Esophagus mucosa (tissue), 1 donor: ENCODE measurements around the gene RPTOR. TPM values are rescaled to one million over a fixed set of nuclear protein-coding genes. Genes with fewer than 3 reads are reported as not detected.

Source experiments
- ATAC-seq: fragments of 200-7000 bp; cut with Tn5 transposase; one replicate; pipeline ENCODE4 v1.9.1; 2020
- total RNA-seq: library from RNA; stranded (reverse); gene quantifications from one replicate; pipeline ENCODE4 v1.2.4, GENCODE V29; 2023
- donor health status: DM: yes; HTN: yes; CAD: no.

RPTOR gene
- total RNA-seq, 1 donor from 2014 or later: 14.9 TPM

- no peak for ATAC-seq
Observed at GRCh38 chr17:80668375-80669148, 123.9 kb downstream of the RPTOR start.

DNA sequence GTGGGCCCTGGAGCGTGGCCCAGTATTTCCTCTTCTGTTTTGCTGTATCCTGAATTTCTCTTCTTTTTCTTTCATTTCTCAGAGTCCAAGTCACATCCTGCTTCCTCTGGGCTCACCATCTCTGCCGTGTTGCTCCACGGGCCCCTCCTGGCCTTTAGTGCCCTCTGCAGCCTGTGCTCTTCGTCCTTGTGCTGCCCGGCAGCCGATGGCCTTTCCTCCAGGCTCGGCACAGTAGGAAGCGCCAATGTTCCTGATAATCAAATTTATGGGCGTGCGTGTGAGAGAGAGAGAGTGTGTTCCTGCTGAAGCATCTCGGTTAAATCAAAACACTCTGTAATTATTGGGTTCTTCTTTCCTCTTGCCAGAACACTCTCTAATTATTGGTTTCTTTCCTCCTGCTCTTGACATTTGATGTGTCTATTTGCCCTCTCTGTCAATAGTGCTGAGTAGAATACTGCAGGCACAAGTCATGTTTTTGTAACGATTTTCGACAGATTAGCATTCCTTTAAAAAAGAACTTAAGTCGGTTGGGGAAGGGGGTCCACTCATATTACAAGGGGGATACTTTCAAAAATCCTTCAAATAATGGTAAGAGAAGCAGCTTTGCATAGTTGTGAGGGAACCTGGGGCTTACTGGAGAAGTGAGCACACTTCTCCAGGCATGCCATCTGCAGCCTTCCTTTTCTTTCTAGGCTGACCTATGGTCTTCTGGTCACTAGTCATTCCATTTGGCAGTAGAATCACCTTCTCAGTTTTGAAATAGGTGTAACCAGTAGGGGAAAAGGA, 126.6 kb downstream of the RPTOR start:
- ATAC-seq: no peak

DNA sequence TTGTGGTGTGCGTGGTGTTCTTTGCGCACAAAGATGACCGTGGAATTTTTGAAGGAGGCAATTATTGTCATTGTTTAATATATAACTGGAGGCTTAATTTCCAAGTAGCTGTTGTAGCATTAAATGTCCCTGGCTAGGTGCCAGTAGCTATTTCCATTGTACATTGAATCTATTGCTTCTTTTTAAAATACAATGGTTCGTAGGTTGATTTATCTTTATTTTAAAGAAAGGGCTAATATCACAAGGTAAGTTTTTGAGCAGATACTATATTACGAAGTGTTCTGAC, 127.1 kb downstream of the RPTOR start:
- ATAC-seq: no peak

DNA sequence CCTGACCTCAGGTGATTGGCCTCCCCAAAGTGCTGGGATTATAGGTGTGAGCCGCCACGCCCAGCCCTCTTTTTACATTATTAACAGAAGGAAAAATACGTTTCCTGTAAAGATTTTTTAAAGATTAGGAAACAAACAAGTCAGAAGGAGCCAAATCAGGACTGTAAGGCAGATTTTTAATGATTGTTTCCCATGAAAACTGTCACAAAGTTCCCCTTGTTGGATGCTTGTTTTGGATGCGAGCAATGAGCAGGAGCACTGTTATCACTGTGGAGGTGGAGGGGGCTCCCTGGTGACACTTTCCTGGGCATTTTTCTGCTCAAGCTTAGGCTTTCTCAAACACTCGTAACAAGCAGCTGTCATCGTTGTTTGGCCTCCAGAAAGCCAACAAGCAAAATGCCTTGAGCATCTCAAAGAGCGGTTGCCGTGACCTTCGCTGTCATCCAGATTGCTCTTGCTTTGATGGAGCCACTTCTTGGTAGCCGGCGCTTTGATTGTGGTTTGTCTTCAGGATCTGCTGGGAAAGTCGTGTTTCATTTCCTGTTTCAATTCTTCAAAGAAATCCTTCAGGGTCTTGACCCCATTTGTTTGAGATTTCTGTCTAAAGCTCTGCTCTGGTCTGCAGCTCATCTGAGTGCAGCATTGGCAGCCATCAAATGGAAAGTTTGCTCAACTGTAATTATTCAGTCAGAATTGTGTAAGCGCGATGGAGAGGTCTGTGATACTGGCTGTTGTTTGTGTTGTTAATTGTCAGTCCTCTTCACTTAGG, 128.7 kb downstream of the RPTOR start:
- no peak for ATAC-seq

GRCh38 chr17:80675438-80676095, 130.9 kb downstream of the RPTOR start:
- peak; percentile 37 for ATAC-seq

- ATAC-seq: no peak
Observed at GRCh38 chr17:80676096-80676466, 131.4 kb downstream of the RPTOR start.

- ATAC-seq: no peak
Observed at GRCh38 chr17:80676564-80676963, 131.9 kb downstream of the RPTOR start.

- no peak for ATAC-seq
Observed at GRCh38 chr17:80677214-80677756, 132.6 kb downstream of the RPTOR start.

DNA sequence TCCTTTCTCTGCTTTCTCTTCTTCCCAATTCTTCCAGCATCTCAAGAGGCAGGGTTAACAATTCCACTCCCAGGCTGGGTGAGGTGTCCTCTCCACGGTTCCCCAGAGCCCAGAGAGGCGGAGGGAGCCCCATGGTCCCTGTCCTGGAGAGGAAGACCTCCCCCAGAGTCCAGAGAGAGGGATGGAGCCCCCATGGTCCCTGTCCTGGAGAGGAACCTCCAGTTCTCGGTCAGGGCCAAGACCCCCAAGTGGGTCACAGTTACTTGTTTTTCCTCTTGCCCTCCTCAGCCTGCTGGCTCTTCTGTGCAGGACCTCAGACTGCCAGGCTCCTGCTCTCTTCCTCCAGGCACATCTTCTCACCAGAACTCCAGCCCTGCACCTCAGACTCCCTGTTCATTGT, 135.2 kb downstream of the RPTOR start:
- no peak for ATAC-seq

- ATAC-seq: no peak
Observed at GRCh38 chr17:80681215-80681614, 136.6 kb downstream of the RPTOR start.

DNA sequence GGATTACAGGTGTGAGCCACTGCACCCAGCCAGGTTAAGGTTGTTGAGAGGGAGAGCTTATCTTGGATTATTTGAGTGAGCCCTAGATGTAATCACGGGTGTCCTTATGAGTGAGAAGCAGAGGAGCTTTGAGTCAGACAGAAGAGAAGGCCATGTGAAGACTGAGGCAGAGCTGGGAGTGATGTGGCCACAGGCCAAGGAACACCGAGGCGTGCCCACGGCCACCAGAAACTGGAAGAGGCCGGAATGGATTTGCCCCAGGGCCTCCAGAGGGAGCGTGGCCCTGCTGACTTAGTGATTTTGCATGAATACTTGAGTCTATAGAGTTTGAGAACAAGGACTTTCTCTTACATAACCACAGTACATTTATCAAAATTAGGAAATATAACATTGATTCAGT, 137.7 kb downstream of the RPTOR start:
- ATAC-seq: peak; percentile 84

DNA sequence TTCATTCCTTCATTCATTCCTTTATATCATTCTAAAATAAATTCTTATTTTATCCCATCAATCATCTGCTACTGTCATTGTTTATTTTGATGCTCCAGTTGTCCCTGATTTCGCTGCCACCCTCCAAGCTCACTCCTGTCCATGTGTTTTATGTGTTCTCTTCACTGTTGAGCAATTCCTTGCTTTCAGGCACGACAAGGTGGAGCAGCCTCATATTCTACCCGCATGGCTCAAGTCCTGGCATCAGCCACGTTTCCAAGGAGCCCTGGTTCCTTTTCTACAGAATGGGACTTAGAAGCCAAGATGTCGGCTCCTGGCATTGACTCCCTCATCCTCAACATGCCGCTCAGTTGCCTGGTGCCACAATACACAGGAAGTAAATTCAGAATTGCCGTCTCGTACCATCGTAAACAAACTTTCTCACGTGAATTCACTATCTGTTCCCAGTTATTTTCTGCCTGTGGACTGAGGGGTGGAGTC, 139.0 kb downstream of the RPTOR start:
- ATAC-seq: no peak

DNA sequence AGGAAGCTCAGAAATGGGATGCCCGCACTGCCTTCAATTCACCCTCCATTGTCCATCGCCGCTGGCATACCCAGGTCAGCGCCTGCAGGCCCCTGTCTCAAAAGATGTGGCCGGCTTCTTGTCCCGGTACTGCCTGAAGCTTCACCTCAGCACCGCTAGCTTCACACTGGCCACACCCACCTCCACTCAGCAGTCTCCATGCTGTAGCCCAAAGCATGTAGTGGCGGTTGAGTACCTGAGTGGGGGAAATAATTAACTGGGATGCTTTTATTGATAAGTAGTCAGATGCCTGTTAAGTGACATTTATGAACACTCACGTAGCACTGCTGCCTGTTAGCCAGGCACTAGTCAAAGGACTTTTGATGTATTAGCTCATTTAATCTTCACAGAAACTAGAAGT, 143.2 kb downstream of the RPTOR start:
- no peak for ATAC-seq

DNA sequence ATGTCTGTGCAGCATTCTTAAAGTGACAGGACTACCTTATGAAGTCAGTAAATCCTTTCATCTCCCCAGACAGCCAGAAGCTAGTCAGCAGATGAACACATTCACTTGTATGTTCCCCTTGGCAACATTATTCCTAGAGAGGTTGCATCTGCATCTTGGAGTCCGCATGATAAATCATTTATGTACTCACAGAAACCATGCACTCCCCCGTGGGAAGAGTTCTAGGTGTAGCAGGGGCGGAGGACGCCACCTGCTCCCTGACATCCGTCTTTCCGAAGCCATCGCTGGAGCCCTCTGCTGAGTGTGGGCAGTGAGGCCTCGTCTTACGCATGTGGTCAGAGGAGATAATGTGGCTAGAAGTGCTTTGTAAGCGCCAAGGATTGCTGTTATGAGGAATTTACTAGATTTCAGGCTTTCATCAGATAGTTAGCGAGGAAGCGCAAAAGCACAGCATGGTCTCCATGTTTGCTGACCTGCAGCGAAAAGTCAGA, 144.5 kb downstream of the RPTOR start:
- no peak for ATAC-seq

GRCh38 chr17:80691784-80692183, 147.1 kb downstream of the RPTOR start:
- no peak for ATAC-seq

DNA sequence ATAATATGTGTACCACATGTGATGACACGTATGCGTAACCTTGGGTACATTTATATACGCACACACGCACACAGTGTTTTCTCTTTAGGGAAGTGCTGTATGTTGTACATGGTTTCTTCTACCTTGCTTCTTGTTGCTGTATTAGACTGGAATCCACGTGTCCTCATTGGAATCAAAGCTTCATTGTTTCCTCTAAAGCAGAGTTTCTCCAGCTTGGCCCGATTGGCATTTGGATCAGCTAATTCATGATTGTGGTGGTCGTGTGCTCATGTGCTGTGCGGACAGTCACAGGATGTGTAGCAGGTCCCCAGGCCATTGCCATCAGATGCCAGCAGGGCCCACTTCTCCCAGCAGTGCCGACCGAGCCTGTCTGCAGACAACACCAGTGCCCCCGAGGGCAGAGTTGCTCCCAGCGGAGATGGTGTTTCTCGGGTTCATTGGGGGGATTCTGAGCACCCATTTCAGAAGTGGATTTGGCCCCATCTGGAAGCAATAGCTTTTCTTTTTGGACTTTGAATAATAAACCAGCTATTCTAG, 148.4 kb downstream of the RPTOR start:
- no peak for ATAC-seq

- no peak for ATAC-seq
Observed at GRCh38 chr17:80693511-80693910, 148.9 kb downstream of the RPTOR start.

DNA sequence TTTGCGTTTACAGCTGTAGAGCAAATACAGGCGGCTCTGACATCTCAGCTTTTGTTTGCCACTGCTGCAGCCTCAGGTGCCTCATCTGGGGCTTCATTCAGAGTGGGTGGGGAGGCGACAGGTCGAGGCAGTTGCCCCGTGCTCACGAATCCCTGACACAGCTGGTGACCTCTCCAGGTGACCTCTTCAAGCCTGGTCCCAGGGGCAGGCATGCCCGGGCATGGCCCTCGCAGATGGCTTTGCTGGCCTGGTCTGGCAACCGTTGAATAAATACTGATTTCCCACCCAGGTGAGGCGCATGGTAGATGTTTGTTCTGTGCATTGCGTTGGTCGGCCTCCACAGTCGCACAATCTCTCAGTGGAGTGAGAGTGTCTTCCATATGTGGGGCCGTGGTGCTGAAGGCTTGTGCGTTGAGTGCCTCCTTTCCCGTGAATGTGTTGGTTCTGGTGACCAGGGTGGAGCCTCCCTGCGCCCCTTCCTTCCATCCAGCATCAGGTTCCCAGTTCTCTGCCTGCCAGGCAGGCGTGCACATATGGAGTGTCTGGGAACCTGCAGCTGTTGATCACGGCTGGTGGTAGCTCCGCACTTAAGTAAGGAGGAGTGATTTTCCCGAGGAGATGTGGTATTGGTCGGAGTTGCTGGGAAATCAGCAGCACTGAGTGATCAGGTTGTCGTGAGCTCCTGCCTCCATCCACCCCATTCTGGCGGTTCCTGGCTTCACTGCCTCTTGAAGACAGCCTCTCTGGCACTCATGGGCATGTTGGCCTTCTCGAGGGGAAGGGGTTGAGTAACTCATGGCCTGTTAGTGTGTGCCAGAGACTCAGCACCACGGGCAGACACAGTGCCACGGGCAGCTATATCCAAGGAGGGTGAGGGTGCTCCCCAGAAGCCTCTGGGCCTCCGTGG, 149.7 kb downstream of the RPTOR start:
- no peak for ATAC-seq

DNA sequence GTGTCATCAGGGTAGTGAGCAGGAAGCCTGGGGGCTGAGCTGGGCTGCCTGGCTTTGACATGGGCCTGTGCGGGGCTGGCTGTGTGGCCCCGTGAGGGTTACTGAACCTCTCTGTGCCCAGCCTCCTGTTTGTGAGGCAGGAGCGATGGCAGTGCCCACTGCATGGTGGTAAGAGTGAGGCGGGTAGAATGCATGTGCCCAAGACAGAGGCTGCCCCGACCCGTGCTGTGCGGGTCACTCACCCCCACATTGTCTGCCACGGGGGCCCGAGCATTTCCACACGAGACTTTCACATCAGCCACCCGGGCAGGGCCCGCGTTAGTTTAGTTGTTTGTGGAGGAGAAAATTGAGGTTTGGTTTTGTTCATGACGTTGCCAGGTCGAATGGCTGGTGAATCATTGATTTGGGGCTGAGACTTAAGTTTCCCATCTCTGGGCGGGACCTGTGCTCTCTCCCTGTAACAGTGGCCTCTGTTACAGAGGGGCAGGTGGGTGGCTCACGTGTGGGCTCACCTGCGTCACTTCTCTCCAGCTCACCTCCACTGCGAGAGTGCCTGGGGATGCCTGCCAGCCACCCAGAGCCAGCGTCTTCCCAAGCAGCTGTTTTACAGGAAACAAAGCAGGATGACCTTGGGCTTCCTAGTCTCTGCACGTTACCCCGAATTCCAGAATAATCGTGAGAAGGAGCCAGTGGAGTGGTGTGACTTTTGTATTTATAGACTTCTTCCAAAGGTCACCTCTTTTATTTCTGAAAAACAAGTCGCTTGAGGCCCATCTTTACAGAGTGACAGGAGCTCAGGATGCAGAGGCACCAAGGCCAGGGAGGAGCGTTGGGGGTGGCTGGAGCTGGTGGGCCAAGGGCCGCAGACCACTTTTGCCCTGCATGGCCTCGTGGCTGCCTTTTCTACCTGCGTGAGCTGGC, 150.6 kb downstream of the RPTOR start:
- ATAC-seq: no peak

DNA sequence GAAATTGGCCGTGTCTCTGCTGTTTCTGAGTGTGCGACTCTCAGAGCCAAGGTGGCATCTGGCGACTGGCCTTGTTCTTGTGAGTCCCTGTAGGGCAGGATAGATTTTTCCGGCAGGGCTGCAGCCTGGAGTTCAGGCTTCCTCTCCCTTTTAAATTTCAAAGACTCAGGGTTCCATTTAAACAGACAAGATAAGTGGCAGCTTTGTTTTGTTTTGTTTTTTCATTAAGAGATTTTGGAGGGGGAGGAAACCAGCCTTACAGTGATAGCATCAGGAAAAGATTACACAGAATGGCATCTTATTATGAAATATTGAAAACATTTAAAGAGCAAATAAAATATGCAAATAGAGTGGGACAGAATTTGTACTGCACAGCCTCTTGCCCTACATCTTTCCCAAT, 151.3 kb downstream of the RPTOR start:
- ATAC-seq: no peak
